Adrenal gland (tissue), 5 donors: Measurements from ENCODE around the gene EIF4E1B.

ENCODE experiments used
- CTCF ChIP-seq, 6 experiments: fragments of 450-650 bp in 4 of 6; fragments of 200-600 bp in 2 of 6; sonication (generic) in 1 of 6; IDR thresholded peaks; 1 replicate in 5 of 6; 2 replicates in 1 of 6; pipeline versions ENCODE4 v1.5.1 to v1.8.0; 2016 to 2021; ENCODE audit warnings: antibody characterized with exemption in 6 of 6, mild to moderate bottlenecking in 2 of 6, moderate library complexity in 1 of 6
- POLR2A ChIP-seq, 2 donors: fragments of 450-650 bp; IDR thresholded peaks; one replicate each; pipeline ENCODE4 v1.6.1; 2017; ENCODE audit warnings: antibody characterized with exemption in 2 of 2, mild to moderate bottlenecking in 2 of 2, moderate library complexity in 1 of 2
- donor health status: DM: no; HTN: no; CAD: no.

GRCh38 chr5:176671890-176672747 is 41.6 kb downstream of the EIF4E1B start:
- no peak for TF ChIP-seq CTCF (IDR thresholded peaks at IDR 0.05)
- TF ChIP-seq POLR2A (IDR thresholded peaks at IDR 0.05): no peak
